Measurements from ENCODE around the gene RAB4A. TPM values are rescaled to one million over a fixed set of nuclear protein-coding genes. Genes with fewer than 3 reads are reported as not detected.

Gene RAB4A
- total and polyA plus RNA-seq, 2 of the 4 experiments (the other 2 are of a cell fraction): 25.6 to 26.2 TPM

DNA sequence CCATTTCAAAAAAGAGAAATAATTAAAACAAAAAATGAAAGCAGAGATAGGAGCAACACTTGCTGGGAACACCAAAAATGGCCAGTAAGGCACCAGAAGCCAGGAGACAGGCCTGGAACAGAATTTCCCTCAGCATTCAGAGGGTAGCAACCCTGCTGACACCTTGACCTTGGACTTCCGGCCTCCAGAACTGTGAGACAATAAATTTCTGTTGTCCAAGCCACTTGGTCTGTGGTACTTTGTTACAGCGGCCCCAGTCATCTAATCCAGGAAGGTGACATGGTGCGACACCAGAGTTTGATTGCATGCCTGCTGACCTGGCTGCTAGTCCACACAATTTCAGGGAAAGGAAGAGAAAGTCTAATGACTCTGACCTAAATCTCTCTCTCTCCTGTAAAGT is 10.6 kb upstream of the RAB4A start:
- Histone ChIP-seq H3K18ac (ENCODE audit: low read depth, low read length) (no peak overlapping the region), H2AK5ac (ENCODE audit: low read depth, low read length) (no peak overlapping the region), H4K5ac (ENCODE audit: low read depth, low read length) (no peak overlapping the region), H3K9me3 (ENCODE audit: control insufficient read depth, insufficient read depth, low read length) (no peaks in the 10 kb centered on the region), H3K23ac (ENCODE audit: low read depth, low read length) (no peak overlapping the region), H3K36me3 (ENCODE audit: control insufficient read depth, insufficient read depth, low read length) (no peaks in the 10 kb centered on the region), H4K8ac (ENCODE audit: low read depth in 2 of 2, low read length in 2 of 2) (no peak overlapping the region), H2AFZ (replicated peaks; ENCODE audit: low read length, poor library complexity) (peak overlapping the region; percentile 24), H3K9me1 (ENCODE audit: insufficient read depth, low read length) (no peaks in the 10 kb centered on the region), H3K27me3 (ENCODE audit: control insufficient read depth, insufficient read depth, low read length) (peaks cover 5% of the 10 kb centered on the region; the same call in 1 of the 2 replicates), H3K4ac (ENCODE audit: low read depth, low read length) (no peak overlapping the region), H3K79me1 (ENCODE audit: low read depth in 1 of 2, low read length in 2 of 2) (no peaks in the 10 kb centered on the region), H2AK9ac (replicated peaks; ENCODE audit: low read depth, low read length, poor library complexity) (no peak overlapping the region), H2BK15ac (ENCODE audit: low read depth, low read length) (no peak overlapping the region), H3K56ac (ENCODE audit: extremely low read depth, insufficient read depth, low read length) (no peak overlapping the region), H3K14ac (replicated peaks; ENCODE audit: low read depth, low read length) (no peak overlapping the region), H4K91ac (ENCODE audit: insufficient read depth, low read depth, low read length) (no peak overlapping the region), H2BK20ac (ENCODE audit: low read depth, low read length) (no peak overlapping the region), H2BK120ac (ENCODE audit: low read depth, low read length) (no peak overlapping the region), H3K4me1 (ENCODE audit: control insufficient read depth, insufficient read depth, low read length) (0 out of 2 replicates have a peak, but pooled peaks cover 2% of the 10 kb centered on the region), H4K20me1 (ENCODE audit: insufficient read depth, low read length) (no peaks in the 10 kb centered on the region), H3K27ac (ENCODE audit: insufficient read depth, low read length) (no peak overlapping the region), H3K4me2 (ENCODE audit: low read depth, low read length) (no peak overlapping the region), H3K9ac (ENCODE audit: low read depth, low read length) (no peak overlapping the region), H2BK5ac (ENCODE audit: low read depth, low read length, poor library complexity, severe bottlenecking) (no peak overlapping the region), H3K4me3 (ENCODE audit: insufficient read depth, low read depth, low read length) (no peak overlapping the region)
- ATAC-seq (ENCODE audit: low read depth) (no peak), DNase-seq (no peak)
- ChIA-PET CTCF (no interaction called here), POLR2A (ENCODE audit: unreplicated experiment) (no interaction called here)
- 56% methylated on average over 1 of the region's 3 CpGs; no CpG with 5 or more reads in 1 of the 2 experiments for WGBS, 2 experiments (ENCODE audit: extremely low coverage in 2 of 2, insufficient read length in 1 of 2)
- in situ Hi-C loops (cut with MboI; ENCODE audit: low sequenced_read_pairs): loop anchor here (25.0 kb wide), 1 partner anchor 1052 kb away; no protein-coding TSS in a partner anchor
- dilution Hi-C loops (cut with HindIII; ENCODE audit: low sequenced_read_pairs, unreplicated experiment): loop anchor here (25.0 kb wide), 1 partner anchor 227 kb away; no protein-coding TSS in a partner anchor
- intact Hi-C loops (cut with micrococcal nuclease): no loop called here
- no peak for TF ChIP-seq MXI1 (IDR thresholded peaks at IDR 0.05; ENCODE audit: borderline replicate concordance, low read depth, low read length)
- no peak for TF ChIP-seq FOS (IDR thresholded peaks at IDR 0.05; ENCODE audit: low read depth, low read length)
- TF ChIP-seq RFX5 (IDR thresholded peaks at IDR 0.05; ENCODE audit: low read depth, low read length): no peak
- TF ChIP-seq RAD21 (IDR thresholded peaks at IDR 0.05; ENCODE audit: low read length): no peak
- no peak for TF ChIP-seq CEBPB (IDR thresholded peaks at IDR 0.05; ENCODE audit: low read depth, low read length)
- TF ChIP-seq, protein P1, sequence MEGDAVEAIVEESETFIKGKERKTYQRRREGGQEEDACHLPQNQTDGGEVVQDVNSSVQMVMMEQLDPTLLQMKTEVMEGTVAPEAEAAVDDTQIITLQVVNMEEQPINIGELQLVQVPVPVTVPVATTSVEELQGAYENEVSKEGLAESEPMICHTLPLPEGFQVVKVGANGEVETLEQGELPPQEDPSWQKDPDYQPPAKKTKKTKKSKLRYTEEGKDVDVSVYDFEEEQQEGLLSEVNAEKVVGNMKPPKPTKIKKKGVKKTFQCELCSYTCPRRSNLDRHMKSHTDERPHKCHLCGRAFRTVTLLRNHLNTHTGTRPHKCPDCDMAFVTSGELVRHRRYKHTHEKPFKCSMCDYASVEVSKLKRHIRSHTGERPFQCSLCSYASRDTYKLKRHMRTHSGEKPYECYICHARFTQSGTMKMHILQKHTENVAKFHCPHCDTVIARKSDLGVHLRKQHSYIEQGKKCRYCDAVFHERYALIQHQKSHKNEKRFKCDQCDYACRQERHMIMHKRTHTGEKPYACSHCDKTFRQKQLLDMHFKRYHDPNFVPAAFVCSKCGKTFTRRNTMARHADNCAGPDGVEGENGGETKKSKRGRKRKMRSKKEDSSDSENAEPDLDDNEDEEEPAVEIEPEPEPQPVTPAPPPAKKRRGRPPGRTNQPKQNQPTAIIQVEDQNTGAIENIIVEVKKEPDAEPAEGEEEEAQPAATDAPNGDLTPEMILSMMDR (conservative IDR thresholded peaks at IDR 0.05; ENCODE audit: low read depth, low read length): no peak
- BruUV-seq (replicated peaks): no TSS peak

Measured in IMR-90 (cell line).